ENCODE measurements around the gene CROCC. TPM values are rescaled to one million over a fixed set of nuclear protein-coding genes. Genes with fewer than 3 reads are reported as not detected.

Gene CROCC
- total RNA-seq, 2 donors from 2014 or later: 6.9 to 21.6 TPM

DNA sequence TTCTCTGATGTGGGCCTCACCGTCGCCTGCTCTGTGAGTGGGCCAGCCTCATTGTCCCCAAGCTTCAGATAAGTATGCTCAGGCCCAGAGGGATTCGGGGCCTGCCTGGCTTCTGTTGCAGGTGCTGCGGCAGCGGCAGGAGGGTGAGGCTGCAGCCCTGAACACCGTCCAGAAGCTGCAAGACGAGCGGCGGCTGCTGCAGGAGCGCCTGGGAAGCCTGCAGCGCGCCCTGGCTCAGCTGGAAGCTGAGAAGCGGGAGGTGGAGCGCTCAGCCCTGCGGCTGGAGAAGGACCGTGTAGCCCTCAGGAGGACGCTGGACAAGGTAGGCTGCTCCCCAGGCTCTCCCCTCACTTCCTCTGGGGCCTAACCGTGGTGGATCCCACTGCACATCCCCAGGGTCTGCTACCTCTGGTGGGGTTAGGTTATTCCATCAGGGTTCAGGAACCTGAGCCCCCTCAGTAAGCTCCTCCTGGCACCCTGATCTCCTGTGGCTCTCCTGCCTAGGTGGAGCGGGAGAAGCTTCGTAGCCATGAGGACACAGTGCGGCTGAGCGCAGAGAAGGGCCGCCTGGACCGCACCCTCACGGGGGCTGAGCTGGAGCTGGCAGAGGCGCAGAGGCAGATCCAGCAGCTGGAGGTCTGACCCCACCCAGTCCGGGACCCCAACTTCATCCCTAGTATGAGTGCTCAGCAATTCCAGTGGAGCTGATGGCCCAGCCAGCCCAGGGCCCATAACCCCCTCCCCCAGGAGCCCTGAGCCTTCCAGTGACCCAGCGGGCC, 48.6 kb downstream of the CROCC start:
- Histone ChIP-seq H3K4me1 (no peaks in the 10 kb centered on the region), H3K27ac (no peak overlapping the region), H3K9me3 (no peaks in the 10 kb centered on the region), H3K9ac (ENCODE audit: low read depth in 2 of 2, low read length in 2 of 2) (no peak overlapping the region), H3K36me3 (no peaks in the 10 kb centered on the region), H3K4me3 (no peak overlapping the region), H3K27me3 (no peaks in the 10 kb centered on the region)
- TF ChIP-seq, protein P1, sequence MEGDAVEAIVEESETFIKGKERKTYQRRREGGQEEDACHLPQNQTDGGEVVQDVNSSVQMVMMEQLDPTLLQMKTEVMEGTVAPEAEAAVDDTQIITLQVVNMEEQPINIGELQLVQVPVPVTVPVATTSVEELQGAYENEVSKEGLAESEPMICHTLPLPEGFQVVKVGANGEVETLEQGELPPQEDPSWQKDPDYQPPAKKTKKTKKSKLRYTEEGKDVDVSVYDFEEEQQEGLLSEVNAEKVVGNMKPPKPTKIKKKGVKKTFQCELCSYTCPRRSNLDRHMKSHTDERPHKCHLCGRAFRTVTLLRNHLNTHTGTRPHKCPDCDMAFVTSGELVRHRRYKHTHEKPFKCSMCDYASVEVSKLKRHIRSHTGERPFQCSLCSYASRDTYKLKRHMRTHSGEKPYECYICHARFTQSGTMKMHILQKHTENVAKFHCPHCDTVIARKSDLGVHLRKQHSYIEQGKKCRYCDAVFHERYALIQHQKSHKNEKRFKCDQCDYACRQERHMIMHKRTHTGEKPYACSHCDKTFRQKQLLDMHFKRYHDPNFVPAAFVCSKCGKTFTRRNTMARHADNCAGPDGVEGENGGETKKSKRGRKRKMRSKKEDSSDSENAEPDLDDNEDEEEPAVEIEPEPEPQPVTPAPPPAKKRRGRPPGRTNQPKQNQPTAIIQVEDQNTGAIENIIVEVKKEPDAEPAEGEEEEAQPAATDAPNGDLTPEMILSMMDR (IDR thresholded peaks at IDR 0.05): no peak
- intact Hi-C loops (cut with DNase I): no loop called here
- no peak for DNase-seq

DNA sequence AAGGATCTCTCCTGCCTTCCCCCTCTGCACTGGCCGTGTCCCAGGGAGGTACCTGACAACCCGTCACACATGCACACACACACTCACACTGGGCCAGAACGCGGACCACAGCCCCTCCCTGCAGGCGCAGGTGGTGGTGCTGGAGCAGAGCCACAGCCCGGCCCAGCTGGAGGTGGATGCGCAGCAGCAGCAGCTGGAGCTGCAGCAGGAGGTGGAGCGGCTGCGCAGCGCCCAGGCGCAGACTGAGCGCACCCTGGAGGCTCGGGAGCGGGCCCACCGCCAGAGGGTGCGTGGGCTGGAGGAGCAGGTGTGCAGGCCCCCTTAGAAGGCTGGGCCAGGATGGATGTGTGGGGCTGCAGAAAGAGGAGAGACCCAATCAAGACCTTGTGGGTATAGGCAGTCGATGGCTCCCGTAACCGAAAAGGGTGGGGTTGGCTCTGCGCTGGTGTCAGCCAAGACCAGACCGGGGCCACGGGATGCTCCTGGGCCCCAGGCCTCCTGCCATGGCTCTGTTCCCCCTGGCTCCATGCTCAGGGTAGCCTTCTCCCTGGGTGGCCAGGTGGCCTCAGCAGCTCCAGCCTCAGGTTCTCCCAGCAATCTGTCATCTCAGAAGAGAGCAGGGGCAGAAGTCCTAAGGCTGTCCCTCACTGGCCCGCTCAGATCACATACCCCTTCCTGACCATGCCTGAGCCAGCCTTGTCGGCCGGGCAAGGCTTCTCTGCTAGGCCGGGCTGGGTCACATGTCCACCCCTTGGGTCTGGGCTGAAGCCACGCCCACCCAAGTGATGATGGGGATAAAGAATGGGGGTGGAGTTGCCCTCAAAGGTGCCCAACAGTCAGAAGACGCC, 49.8 kb downstream of the CROCC start:
- Histone ChIP-seq H3K36me3 (no peaks in the 10 kb centered on the region), H3K27ac (no peak overlapping the region), H3K4me3 (no peak overlapping the region), H3K9ac (ENCODE audit: low read depth in 2 of 2, low read length in 2 of 2) (no peak overlapping the region), H3K27me3 (no peaks in the 10 kb centered on the region), H3K4me1 (no peaks in the 10 kb centered on the region), H3K9me3 (no peaks in the 10 kb centered on the region)
- no peak for DNase-seq
- TF ChIP-seq, protein P1 (IDR thresholded peaks at IDR 0.05): no peak
- intact Hi-C loops (cut with DNase I): no loop called here

DNA sequence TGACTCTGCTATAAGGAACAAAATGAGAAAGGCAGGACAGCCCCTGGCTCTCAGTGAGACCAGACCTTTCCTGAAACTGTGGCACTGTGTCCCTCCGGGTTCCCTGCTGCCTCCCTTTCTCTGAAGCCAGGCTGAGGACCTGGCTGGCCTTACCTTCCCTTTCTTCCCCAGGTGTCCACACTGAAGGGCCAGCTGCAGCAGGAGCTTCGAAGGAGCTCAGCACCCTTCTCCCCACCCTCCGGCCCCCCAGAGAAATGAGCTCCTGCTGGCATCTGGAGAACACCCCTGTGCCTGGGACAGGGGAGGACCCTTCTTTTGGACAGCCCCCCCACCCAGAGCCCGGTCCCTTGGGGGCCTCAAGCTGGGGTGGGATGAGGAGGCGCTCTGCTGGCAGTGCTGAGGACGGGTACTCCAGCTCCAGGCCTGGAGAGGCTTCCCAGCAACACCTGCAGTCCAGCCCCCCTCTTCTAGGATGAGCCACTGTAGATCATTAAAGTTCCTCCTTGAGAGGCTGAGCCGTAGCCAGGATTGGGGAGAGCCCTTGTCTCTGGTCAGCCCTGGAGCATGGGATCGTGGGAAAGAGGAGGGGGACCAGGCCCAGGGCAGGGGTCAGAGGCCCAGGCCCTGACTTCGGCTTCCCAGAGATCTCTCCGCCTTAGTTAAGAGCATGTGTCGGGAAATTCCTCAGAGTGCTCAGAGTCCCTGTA, 50.6 kb downstream of the CROCC start:
- Histone ChIP-seq H3K4me3 (no peak overlapping the region), H3K27ac (no peak overlapping the region), H3K36me3 (no peaks in the 10 kb centered on the region), H3K27me3 (no peaks in the 10 kb centered on the region), H3K9ac (ENCODE audit: low read depth in 2 of 2, low read length in 2 of 2) (no peak overlapping the region), H3K4me1 (no peaks in the 10 kb centered on the region), H3K9me3 (no peaks in the 10 kb centered on the region)
- TF ChIP-seq, protein P1 (IDR thresholded peaks at IDR 0.05): no peak
- intact Hi-C loops (cut with DNase I): no loop called here
- DNase-seq: no peak

DNA sequence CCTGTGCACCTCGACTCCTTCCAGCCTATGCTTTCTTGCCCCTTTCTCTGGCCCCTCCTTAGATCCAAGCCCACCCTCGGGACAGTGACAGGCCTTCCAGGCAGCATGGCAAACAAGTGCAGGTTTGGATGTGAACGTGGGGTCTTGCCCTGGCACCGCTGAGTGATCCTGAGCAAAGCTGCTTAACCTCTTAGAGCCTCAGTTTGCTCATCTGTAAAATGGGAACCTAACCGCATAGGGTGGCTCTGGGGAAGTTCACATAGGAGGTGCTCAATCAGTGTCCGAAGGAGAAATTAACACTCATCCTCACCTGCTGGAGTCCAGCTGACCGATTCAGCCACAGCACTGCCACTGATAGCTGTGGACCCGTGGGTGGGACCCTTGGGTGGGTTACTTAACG, 51.5 kb downstream of the CROCC start:
- Histone ChIP-seq H3K27me3 (no peaks in the 10 kb centered on the region), H3K9ac (ENCODE audit: low read depth in 2 of 2, low read length in 2 of 2) (no peak overlapping the region), H3K27ac (no peak overlapping the region), H3K4me3 (no peak overlapping the region), H3K4me1 (no peaks in the 10 kb centered on the region), H3K9me3 (no peaks in the 10 kb centered on the region), H3K36me3 (no peaks in the 10 kb centered on the region)
- no peak for DNase-seq
- TF ChIP-seq, protein P1 (IDR thresholded peaks at IDR 0.05): no peak
- intact Hi-C loops (cut with DNase I): no loop called here

DNA sequence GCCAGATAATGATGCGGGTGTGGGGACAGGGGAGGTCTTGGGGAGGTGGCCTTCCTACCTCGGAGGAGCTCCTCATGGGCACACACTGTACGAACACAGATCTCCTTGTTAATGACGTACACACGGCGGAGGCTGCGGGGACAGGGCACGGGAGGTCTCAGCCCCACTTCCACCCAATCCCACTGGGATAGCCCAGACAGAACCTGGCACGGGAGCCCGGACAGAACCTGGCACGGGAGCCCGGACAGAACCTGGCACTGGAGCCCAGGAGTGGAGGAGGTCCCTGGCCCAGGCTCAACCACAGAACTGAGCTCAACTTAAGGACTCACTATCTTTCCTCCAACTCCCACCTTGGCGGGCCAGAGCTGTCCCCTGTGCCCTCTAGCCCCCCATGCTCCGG, 53.5 kb downstream of the CROCC start:
- H3K27ac ChIP-seq: no peak overlapping the region
- no peak overlapping the region for H3K4me3 ChIP-seq
- H3K9ac ChIP-seq (ENCODE audit: low read depth in 2 of 2, low read length in 2 of 2): no peak overlapping the region
- DNase-seq: no peak
- no peaks in the 10 kb centered on the region for H3K9me3 ChIP-seq
- intact Hi-C loops (cut with DNase I): no loop called here
- H3K27me3 ChIP-seq: peaks cover 5% of the 10 kb centered on the region
- H3K4me1 ChIP-seq: no peaks in the 10 kb centered on the region
- TF ChIP-seq, protein P1 (IDR thresholded peaks at IDR 0.05): no peak
- H3K36me3 ChIP-seq: no peaks in the 10 kb centered on the region
